ENCODE results near the gene RALY.

RALY gene

DNA sequence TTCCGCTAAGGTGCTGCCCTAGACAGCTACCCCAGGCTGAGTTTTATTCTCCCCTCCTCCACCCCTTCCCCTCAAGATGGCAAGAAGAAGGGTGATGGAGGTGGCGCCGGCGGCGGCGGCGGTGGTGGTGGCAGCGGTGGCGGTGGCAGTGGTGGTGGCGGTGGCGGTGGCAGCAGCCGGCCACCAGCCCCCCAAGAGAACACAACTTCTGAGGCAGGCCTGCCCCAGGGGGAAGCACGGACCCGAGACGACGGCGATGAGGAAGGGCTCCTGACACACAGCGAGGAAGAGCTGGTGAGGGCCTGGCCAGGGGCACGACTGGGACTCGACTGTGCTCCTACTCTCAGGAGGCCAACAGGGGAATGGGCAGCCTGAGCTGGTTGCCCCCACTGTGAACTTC, 83.2 kb downstream of the RALY start:
- DNase-seq (ENCODE audit: low read depth) = no peak

DNA sequence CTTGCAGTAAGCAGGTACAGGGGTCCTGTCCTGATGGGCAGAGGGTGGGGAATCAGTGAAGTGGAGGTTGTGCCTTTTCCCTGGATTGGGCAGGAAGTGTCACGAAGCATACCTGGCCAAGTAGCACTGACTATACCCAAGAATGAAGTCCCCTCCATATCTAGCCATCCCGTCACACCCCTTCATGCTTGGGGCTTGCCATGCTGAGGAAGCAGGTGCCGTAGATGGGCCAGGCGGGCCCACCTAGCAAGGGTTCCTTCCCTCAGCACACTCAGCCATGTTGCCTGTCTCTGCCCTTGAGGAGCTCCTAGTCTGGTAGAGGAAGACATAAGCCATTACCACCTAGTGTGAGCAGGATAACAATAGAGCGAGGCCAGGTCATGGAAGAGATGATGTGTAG, 84.8 kb downstream of the RALY start:
- no peak for DNase-seq (ENCODE audit: low read depth)

DNA sequence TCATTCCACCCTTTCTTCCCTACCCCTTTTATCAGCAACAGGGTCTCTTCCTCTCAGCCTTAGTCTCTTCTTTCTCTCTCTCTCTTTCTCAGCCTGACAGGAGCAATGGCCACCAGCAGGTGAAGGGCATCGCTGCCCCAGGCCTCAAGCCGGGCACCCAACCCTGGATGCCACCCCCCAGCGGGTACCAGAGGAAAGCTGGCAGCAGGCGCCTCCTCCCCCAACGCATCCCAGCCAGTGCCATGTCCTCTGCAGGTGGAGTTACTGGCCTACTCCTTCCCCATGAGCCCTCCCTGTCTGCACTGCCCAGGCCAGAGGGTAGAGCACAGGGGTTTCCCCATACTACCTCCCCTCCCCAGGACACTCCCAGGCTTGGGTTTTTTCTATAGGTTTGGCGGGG, 86.1 kb downstream of the RALY start:
- DNase-seq (ENCODE audit: low read depth) = no peak

DNA sequence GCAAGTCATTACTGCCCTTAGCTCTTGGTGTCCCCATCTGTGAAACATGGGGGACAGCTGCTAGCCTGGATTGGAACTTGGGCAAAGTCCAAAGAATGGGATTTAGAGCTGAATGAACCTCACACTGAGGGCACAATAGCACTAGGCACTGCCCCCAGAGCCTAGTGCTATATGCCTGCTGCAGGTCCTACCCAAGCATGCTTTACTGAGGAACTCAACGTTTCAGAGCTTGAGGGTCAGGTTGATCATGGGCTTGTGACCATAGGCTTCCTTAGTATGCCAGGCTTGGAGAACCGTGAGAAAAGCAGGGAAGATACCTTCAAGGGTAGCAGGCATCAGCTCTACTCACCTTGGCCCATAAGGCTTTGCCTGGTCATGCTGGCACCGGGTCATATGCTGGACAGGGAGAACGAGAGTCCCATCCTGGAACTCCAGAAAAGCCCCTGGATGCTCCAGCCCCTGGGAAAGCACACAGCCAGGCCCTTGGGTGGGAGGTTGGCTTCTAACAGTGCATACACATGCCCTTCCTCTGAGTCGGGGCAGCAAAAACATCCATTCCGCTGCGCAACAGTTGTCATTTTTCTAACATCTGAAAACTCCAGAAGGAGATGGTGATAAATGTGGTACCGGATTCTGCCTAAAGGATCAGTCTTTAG, 88.6 kb downstream of the RALY start:
- DNase-seq (ENCODE audit: low read depth) = no peak

DNA sequence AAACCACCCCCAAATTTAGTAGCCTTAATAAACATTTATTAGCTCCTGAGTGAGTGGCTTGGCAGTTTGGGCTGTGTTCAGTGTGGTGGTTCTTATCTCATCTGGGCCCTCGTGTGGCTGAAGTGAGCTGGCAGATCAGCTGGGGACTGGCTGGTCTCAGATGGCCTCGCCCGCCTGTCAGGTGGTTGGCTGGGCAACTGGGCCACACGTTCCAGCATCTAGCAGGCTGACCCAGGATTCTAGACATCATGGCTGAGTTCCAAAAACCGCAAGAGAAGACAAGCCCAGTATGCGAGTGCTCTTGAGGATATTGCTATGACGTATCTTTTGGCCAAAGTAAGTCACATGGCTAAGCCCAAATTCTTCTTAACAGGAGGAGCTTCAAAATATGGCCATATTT, 89.4 kb downstream of the RALY start:
- DNase-seq (ENCODE audit: low read depth) = no peak

DNA sequence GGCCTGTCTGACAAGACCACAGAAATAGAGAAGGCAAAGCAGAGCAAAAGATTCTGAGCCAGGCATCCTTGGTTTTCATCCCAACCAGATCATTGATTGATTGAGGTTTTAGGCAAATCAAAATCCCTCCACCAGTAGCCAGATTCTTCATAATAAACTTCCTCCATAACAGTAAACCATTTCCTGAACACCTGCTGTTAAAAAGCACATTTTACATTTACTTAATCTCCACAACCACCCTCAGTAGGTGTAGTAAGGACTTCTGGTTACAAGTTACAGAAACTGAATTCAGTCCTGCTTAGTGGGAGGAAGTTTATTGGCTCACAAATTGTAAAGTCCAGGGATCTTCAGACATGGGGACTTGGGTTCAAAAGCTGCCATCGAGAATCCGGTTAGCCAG, 90.1 kb downstream of the RALY start:
- no peak for DNase-seq (ENCODE audit: low read depth)

DNA sequence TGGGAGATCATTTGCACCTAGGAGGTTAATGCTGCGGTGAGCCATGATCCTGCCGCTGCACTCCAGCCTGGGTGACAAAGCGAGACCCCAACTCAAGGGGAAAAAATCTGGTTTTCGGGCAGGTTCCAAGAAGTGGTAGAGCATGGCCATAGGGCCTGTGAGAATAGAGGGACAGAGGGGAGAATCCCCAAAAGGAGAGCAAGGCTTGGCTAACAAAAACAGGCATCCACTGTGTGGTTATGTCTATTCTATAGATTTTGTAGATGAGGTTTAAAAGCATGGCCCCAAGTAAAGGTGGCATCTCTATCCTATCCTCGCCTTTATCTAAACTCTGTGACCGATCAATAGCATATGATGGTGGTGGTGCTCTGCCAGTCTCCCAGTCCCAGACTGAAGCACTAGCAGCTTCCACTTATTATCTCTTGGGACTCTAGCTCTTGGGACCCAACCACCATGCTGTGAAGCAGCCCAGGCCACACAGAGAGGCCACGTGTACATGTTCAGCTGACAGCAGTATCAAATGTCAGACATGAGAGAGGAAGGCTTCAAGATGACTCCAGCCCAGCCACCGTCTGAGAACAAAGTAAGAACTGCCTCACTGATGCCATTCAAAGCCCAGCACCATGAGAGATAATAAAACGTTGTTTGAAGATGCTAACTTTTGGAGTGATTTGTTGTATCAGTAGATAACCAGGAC, 90.7 kb downstream of the RALY start:
- DNase-seq (ENCODE audit: low read depth) = no peak

DNA sequence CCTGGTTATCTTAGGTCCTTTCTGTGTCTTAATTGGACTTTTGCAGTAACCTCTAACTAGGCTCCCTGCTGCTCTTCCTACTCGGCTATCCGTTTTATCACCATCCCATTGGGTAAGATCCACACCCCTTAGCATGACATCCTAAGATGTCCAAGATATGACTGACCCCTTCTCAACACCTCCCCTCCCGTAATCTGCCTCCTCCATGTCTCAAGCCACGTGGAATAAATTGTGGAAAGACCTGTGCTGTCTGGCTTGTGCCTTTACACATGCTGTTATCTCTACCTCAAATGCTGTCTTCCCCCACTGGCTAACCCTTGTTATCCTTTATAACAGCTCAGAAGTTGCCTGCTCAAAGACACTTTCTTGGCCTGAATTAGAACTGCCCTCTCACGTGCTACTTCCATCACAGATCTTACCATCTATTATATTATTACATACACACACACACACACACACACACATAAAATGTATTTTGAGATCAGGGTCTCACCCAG, 91.9 kb downstream of the RALY start:
- DNase-seq (ENCODE audit: low read depth) = no peak

DNA sequence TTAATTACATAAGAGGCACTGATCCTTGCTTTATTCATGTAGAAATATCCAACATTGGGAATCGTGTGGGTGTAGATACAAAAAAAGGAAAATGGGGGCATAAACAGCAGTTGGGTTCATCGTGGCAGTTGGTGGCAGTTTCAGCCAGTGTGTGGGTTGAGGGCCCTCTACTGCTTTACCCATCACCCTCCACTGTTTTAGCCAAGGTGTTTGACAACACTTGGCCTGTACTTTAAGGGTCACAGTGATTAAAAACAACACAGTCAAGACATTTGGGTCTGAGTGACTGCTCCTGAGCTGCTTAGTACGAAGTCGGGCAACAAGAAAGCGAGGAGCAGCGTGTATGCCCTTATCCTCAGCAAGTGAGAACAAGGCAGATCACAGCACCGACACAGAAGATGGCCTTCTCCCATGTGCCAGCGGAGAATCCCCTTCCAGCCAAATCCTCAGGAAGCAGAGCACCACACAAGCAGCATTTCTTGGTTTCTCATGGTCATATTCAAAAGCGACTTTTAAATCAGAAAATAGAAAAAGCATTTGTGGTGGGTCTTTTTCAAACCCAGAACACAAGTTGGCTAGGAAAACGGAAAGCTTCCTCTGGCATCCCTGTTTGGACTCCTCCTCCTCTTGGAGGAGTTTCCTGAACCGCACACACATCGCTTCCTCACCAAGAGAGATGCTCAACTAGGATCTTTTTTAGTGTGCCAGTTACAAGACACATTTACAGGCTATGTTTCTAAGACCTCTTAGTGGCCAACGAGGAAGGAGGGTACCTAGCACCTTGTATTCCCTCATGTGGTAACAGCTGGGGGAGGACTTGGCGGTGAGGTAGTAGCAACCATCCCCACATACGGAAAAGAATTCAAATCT, 94.8 kb downstream of the RALY start:
- DNase-seq (ENCODE audit: low read depth) = no peak

DNA sequence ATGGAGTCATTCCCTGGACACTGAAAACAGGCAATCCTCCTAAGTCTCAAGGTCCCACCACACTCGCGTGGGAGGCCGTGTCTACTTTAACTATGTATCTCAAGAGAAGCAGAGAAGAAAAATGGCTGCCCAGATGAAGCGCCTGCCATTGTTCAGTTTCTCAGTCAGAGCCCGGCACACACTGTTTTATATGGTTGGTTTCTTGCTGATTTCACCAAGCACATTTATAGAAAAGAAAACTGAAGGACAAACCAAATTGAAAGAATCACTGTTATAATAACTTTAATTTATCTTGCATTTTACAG, 95.4 kb downstream of the RALY start:
- DNase-seq (ENCODE audit: low read depth) = no peak

DNA sequence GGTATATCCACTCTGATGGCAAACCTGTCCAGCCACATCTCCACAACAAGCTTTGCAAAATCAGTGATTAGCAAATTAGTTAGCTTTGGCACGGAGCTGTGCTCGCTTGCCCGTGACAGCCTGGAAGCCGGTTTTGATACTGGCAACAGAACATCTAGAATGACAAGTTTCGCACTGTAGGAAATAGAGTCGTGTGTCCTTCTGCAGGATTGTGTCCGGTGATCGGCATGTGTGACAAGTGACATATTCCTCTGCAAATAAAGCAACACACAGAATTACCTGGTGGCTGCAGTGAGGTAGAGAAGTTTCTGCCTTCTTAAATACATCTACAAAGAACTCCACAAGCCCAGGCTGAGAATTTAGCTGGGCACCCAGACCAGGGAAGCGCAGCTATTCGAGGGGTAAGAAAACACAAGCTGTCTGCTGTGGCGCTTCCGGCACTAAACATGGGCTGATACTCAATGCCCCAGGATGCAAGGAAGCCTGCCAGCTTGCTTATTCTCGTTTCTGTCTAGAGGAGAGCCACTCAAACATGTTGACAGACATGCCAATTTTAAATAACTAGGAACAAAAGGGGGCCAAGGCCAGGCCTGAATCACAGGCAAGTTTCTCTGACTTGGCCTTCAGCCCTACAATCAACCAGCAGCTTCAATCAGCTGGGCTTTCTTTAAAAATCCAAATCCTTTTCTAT, 96.1 kb downstream of the RALY start:
- no peak for DNase-seq (ENCODE audit: low read depth)

DNA sequence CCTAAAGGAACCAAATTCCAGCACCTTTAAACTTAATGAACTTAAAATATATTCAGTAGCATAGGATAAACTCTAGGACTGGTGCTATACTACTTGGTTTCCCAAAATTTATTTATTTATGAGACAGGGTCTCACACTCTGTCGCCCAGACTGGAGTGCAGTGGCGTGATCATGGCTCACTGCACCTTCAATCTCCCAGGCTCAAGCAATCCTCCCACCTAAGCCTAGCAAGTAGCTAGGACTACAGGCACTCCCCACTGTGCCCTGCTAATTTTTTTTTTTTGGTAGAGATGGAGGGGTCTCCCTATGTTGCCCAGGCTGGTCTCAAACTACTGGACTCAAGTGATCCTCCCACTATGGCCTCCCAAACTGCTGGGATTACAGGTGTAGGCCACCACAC, 96.9 kb downstream of the RALY start:
- no peak for DNase-seq (ENCODE audit: low read depth)

DNA sequence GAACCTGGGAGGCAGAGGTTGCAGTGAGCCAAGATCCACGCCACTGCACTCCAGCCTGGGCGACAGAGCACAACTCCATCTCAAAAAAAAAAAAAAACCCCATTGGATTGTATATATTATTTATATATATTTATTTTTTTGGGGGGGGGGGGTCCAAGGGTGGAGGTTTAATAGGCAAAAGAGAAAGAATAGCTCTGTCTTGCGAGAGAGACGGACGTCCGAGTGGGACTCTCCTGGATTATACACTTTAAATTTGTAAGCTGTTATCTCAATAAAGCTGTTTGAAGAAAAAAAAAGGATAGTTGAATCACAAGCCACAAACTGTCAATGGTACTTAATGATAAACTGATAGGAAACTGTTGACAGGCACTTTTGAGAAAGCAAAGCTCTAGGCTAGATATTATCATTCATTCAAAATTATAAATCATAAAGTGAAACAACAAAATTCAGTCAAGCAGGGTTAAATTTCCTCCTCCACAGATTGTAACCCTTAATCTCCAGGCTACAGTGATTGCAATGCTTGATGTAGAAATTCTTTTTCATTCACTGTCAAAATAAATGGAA, 98.0 kb downstream of the RALY start:
- DNase-seq (ENCODE audit: low read depth) = no peak

DNA sequence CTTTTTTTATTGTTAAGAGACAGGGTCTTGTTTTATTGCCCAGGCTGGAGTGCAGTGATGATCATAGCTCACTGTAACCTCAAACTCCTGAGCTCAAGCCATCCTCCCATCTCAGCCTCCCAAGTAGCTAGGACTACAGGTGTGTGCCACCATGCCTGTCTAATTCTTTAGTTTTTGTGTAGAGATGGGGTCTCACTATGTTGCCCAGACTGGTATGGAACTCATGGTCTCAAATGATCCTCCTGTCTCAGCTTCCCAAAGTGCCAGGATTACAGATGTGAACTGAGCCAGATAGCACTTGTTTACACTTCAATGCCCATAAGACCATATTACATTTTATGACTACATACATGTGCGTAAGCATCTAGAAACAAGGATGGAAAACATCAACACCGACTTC, 100.2 kb downstream of the RALY start:
- no peak for DNase-seq (ENCODE audit: low read depth)

DNA sequence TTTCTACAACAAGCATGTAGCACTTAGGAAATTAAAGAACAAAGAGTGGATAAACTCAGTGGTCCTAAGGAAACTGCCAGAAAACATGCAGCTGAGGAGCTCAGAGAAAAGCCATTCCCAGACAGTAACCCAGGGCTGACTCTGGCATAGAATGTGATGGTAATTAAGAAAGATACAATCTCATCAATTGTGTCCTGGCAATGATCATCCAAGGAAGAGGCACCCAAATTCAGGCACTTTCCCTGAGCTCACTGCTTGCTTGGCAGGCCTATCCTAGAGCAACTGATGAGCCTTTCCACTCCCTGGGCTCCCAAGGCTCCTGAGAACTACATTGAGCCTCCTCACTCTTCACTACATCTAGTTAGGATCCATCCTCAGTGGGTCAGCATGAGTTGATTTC, 102.1 kb downstream of the RALY start:
- DNase-seq (ENCODE audit: low read depth) = no peak

DNA sequence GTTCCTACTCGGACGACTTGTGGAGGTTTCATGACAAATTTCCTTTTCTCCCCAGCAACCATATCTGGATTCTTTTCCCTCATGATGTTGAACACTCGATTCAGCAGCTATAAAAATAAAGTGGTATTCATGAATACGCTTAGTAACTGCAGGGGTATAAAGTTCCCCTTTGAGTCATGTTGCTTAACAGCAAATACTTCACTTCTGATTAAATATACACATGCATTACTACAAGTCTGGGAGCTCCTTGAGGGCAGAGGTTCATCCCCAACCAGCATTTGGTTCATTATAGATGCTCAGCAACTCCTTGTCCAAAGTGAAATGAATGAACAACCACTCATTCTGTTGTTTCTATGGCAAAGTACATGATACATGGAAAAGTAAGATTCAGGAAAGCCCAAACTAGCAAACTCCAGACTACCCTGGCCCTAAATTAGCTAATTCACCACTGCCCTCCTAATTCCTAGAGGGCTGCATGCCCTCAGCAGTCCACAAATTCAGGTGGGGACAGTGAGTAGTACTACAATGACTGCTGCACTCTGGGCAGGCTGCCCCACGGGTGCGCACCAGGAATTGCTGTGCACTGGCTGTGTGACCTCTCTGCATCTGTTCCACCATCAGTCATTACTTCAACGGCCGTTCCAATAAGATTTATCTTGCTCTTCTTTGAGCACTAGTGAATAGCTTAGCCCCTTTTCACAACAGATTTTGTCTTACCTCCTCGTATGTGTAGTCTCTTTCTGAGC, 103.2 kb downstream of the RALY start:
- DNase-seq (ENCODE audit: low read depth) = no peak

DNA sequence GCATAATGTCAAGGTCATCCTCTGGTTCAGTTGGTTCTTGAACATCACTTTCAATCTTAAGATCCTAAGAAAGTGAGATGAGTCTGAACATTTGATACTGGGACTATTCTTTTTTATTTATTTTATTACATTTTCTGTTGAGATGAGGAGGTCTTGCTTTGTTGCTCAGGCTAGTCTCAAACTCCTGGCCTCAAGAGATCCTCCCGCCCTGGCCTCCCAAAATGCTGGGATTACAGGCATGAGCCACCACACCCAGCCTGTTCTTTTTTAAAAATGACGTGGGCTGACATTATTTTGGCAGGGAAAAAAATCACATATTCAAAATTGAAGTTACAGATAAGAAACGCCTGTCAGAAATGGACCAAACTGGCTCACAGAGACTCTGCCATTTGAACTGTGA, 104.9 kb downstream of the RALY start:
- DNase-seq (ENCODE audit: low read depth) = no peak

DNA sequence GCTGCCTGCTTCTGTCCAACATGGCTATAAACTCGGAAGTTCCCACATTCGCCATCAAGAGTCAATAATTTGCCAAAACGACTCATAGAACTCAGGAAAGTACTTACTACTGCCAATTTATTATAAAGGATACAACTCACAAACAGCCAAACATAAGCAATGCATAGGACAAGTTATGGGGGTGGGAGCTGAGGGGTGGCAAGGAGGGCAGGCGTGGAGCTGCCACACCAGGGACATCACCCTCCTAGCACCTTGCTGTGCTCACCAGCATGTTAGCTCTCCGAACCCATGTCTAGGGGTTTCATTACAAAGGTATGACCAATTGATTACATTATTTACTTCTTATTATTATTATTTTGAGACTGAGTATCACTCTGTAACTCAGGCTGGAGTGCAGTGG, 106.0 kb downstream of the RALY start:
- no peak for DNase-seq (ENCODE audit: low read depth)

DNA sequence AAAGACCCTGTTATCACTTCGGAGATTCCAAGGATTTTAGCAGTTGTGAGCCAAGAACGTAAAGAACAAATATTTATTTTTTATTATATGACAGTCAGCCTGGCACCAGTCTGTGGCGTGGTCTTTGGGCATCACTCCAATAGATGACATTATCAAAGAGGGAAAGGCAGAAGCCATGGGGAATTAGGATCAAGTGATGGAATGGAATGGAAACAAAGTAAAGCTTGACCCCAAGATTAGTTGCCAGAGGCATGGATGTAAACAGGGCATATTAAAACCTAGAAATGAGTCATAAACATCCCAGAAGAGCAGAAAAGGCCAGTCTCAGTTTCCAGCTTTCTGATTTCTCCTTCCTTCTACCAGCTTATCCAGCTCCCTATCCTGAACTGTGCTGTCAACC, 106.9 kb downstream of the RALY start:
- DNase-seq (ENCODE audit: low read depth) = no peak

DNA sequence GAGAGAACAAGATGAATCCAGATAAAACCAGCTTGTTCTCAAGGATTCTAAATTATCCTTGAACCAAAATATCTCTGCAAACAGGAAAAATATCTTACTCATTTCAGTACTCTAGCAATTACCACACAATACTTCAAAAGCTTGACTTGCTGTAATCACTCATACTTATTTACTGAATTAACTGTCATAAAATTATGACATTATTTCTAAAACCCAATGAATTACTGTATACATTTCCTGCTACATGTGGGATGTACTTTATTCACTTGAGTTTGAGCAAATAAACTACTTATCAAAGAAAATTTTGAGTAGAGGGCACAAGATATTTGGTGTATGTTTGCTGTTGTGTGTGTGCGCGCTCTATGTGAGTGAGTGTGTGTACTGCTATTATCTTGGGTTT, 108.6 kb downstream of the RALY start:
- no peak for DNase-seq (ENCODE audit: low read depth)

DNA sequence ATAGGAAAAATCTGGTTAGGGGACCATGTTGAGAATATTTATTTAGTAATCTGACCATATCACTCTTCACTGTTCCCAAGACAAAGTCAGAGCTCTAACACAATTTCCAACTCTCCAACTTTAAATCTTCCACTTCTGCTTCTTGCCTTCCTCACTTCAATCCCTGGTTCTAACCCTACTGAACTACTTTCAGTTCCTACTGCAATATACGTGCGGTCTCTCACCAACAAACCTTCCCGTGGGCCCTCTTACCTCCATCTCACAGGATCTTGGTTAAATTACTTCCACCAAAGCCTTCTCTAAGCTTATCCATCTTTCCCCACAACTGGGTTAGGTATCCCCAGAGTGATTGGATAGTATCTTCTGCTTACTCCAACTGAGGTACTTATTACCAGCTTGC, 110.3 kb downstream of the RALY start:
- no peak for DNase-seq (ENCODE audit: low read depth)
